ENCODE data around the gene LRAT. TPM values are rescaled to one million over a fixed set of nuclear protein-coding genes. Genes with fewer than 3 reads are reported as not detected.
A peak's percentile ranks its signal among the peaks of the same experiment; 100 is the strongest.

The LRAT gene
- total RNA-seq (2022): 5.7 and 7.0 TPM in 2 replicates
- percentile 56 among the genes with signal in this experiment for Bru-seq, nascent RNA
- percentile 72 among the genes with signal in this experiment for BruChase-seq, experiment 1, labeled RNA remaining after a 6-hour chase
- percentile 63 among the genes with signal in this experiment for BruChase-seq, experiment 2, labeled RNA remaining after a 2-hour chase
- long read RNA-seq, full-length matches to known transcripts: 2 of 6 reads
- long read RNA-seq, partial matches to known transcripts: 1 of 6 reads
- long read RNA-seq, other reads (novel, unspliced or antisense): 3 of 6 reads

GRCh38 chr4:154743683-154744340 is at the start of gene LRAT:
Gene LRAT, plus strand, starts transcription at chr4:154744000. Its CDS starts 327 bp downstream, at chr4:154744327.
- H3K9me3 Mint-ChIP-seq (ENCODE audit: low read depth, unreplicated experiment): no peaks in the 10 kb centered on the region
- no peaks in the 10 kb centered on the region for H3K27me3 Mint-ChIP-seq (ENCODE audit: unreplicated experiment)
- H3K4me1 Mint-ChIP-seq (ENCODE audit: low read depth, unreplicated experiment): peaks cover 7% of the 10 kb centered on the region
- peak; percentile 81 for DNase-seq
- no peak for TF ChIP-seq CTCF (IDR thresholded peaks at IDR 0.05; ENCODE audit: unreplicated experiment)
- BruUV-seq (replicated peaks): no TSS peak
- peak within 1 kb of the TSS; percentile 93 for H3K27ac Mint-ChIP-seq (ENCODE audit: unreplicated experiment)
- peak within 1 kb of the TSS; percentile 99 for H3K4me3 Mint-ChIP-seq (ENCODE audit: low read depth, unreplicated experiment)
- H3K36me3 Mint-ChIP-seq (ENCODE audit: insufficient read depth, unreplicated experiment): peaks cover 21% of the 10 kb centered on the region
- intact Hi-C loops (cut with micrococcal nuclease; ENCODE audit: unreplicated experiment): no loop called here
- CTCF ChIA-PET: interaction anchor here (0.5 to 1.5 kb wide), 10 partner anchors 11 to 453 kb away, joined by 3 to 9 read pairs (median 3); no protein-coding TSS in a partner anchor

DNA sequence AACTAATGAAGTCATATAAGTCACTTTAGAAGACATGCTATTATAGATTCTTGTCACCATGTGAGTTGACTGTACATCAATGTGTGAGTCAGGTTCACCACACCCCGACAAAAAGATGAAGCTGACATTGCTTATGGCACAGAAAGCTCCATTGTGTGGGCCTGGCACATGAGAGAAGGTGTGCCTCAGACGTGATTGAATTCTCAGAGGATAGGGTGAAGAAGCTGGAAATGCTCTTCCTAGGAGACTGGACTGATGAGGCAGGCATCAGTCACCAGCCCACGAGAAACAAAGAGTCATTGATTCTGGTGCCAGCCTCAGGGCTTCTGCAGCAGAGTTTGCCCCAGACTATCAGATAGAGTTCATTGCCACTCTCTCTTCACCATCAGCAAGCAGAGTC is 35.9 kb upstream of the LRAT start:
- peaks cover 12% of the 10 kb centered on the region for H3K4me1 Mint-ChIP-seq (ENCODE audit: low read depth, unreplicated experiment)
- intact Hi-C loops (cut with micrococcal nuclease; ENCODE audit: unreplicated experiment): no loop called here

DNA sequence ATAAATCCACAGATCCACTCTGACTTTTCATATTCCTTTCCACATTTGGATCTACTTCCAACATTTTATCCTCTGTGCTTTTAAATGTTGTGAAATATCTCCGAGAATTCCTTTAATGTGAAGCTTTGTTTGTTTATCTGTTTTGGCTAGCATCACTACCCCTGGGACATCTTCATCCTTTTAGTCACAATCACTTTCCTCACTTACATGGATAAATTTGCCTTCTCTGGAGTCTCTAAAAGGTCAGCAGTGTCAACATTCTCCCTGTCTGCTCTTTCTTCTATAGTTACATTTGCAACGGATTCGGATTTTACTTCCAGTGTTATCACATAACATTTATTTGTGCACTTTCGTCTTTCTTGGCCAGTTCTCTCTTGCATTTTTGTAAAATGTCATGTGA is 34.2 kb upstream of the LRAT start:
- Mint-ChIP-seq H3K4me3 (ENCODE audit: low read depth, unreplicated experiment) (no peak overlapping the region), H3K36me3 (ENCODE audit: insufficient read depth, unreplicated experiment) (no peaks in the 10 kb centered on the region), H3K27ac (ENCODE audit: unreplicated experiment) (peak overlapping the region; percentile 81), H3K9me3 (ENCODE audit: low read depth, unreplicated experiment) (no peaks in the 10 kb centered on the region), H3K4me1 (ENCODE audit: low read depth, unreplicated experiment) (peaks cover 12% of the 10 kb centered on the region), H3K27me3 (ENCODE audit: unreplicated experiment) (no peaks in the 10 kb centered on the region)
- intact Hi-C loops (cut with micrococcal nuclease; ENCODE audit: unreplicated experiment): no loop called here
- no peak for DNase-seq
- CTCF ChIA-PET: no interaction called here
- TF ChIP-seq CTCF (IDR thresholded peaks at IDR 0.05; ENCODE audit: unreplicated experiment): no peak
- BruUV-seq (replicated peaks): no TSS peak

More for the DNA sequence above, 35.9 kb upstream of the LRAT start:
- TF ChIP-seq CTCF (IDR thresholded peaks at IDR 0.05; ENCODE audit: unreplicated experiment): no peak
- H3K9me3 Mint-ChIP-seq (ENCODE audit: low read depth, unreplicated experiment): peaks cover 3% of the 10 kb centered on the region
- BruUV-seq (replicated peaks): no TSS peak
- CTCF ChIA-PET: interaction anchor here (1.2 to 1.6 kb wide), 4 partner anchors 11 to 36 kb away, joined by 3 to 7 read pairs (median 6); partner anchors contain the start of gene LRAT
- DNase-seq: peak; percentile 45
- no peaks in the 10 kb centered on the region for H3K36me3 Mint-ChIP-seq (ENCODE audit: insufficient read depth, unreplicated experiment)
- H3K27ac Mint-ChIP-seq (ENCODE audit: unreplicated experiment): peak overlapping the region; percentile 81
- no peaks in the 10 kb centered on the region for H3K27me3 Mint-ChIP-seq (ENCODE audit: unreplicated experiment)
- H3K4me3 Mint-ChIP-seq (ENCODE audit: low read depth, unreplicated experiment): no peak overlapping the region

DNA sequence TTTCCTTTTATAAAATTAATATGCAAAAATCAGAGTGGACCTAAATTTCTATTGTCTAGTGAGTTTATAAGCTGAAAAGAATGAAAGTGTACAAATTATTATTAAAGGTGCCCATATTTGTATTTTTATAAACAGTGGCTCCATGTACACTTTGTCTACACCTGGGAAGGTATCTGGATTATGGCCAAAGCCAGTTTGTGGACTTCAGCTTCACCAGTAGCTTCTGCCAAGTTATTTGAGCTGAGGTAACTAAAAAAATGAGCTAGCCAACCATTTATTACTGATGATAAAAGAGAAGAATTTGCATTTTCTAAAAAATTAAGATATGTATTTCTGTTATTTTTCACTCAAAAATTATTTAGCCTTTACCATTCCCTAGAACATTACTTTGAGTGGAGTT is 32.3 kb upstream of the LRAT start:
- no peaks in the 10 kb centered on the region for H3K36me3 Mint-ChIP-seq (ENCODE audit: insufficient read depth, unreplicated experiment)
- DNase-seq: no peak
- H3K4me1 Mint-ChIP-seq (ENCODE audit: low read depth, unreplicated experiment): peaks cover 12% of the 10 kb centered on the region
- no peaks in the 10 kb centered on the region for H3K9me3 Mint-ChIP-seq (ENCODE audit: low read depth, unreplicated experiment)
- CTCF ChIA-PET: no interaction called here
- TF ChIP-seq CTCF (IDR thresholded peaks at IDR 0.05; ENCODE audit: unreplicated experiment): no peak
- no TSS peak for BruUV-seq (replicated peaks)
- H3K27me3 Mint-ChIP-seq (ENCODE audit: unreplicated experiment): no peaks in the 10 kb centered on the region
- no peak overlapping the region for H3K27ac Mint-ChIP-seq (ENCODE audit: unreplicated experiment)
- intact Hi-C loops (cut with micrococcal nuclease; ENCODE audit: unreplicated experiment): no loop called here
- no peak overlapping the region for H3K4me3 Mint-ChIP-seq (ENCODE audit: low read depth, unreplicated experiment)
